ENCODE results near the gene CAMK2D. TPM values are rescaled to one million over a fixed set of nuclear protein-coding genes. Genes with fewer than 3 reads are reported as not detected.

Gene CAMK2D
- total RNA-seq, 1 donor from 2014 or later, result 73.5 TPM

DNA sequence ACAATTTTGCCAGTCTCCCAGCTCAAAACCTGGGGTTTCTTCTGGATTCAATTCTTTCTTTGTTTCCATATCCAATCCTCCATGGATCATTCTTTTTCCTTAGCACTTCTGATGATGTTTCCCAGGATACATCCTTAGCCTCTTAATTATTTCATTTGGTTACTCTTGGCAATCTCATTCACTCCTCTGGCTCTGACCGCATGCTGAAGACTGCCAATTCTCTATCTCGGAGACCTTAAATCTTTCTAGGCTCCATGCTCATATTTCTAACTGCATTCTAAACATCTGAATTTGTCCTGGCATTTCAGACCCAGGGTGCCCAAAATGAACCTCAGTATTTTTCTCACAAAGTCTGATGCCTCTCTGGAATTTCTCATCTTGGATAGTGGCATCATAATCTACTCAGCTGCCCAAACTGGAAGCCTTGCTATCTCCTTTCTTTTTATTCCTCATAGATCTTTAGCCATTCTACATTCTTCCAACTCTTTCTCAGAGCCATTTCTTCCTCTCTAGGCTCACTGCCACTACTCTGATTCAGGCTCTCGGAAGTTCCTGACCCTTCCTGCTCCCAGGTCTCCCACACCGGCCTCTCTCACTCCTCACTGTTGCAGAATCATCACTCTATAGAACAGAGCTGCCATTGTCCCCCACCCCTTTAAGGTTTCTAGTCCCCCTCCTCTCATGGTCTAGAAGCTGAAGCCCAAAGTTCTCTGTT, 290.2 kb downstream of the CAMK2D start:
- DNase-seq (ENCODE audit: low spot score), result no peak
- H3K4me1 Mint-ChIP-seq (ENCODE audit: low read depth), result peaks cover 45% of the 10 kb centered on the region
- intact Hi-C loops (cut with micrococcal nuclease), result loop anchor here (5.0 kb wide), 1 partner anchor 834 kb away; the partner anchor contains the start of genes LARP7 and ZGRF1
- H3K4me3 Mint-ChIP-seq, result no peak overlapping the region
- peaks cover 35% of the 10 kb centered on the region for H3K36me3 Mint-ChIP-seq (ENCODE audit: low read depth)
- peaks cover 8% of the 10 kb centered on the region for H3K9me3 Mint-ChIP-seq
- H3K27ac Mint-ChIP-seq, result peak overlapping the region; percentile 11
- H3K27me3 Mint-ChIP-seq (ENCODE audit: insufficient read depth), result no peaks in the 10 kb centered on the region

GRCh38 chr4:113469926-113470325, 291.6 kb downstream of the CAMK2D start:
- Mint-ChIP-seq H3K27ac (peak overlapping the region; percentile 57), H3K9me3 (peaks cover 4% of the 10 kb centered on the region), H3K27me3 (ENCODE audit: insufficient read depth) (no peaks in the 10 kb centered on the region), H3K36me3 (ENCODE audit: low read depth) (peaks cover 32% of the 10 kb centered on the region), H3K4me1 (ENCODE audit: low read depth) (peaks cover 33% of the 10 kb centered on the region), H3K4me3 (no peak overlapping the region)
- no peak for DNase-seq (ENCODE audit: low spot score)
- intact Hi-C loops (cut with micrococcal nuclease), result loop anchor here (5.0 kb wide), 2 partner anchors 113 to 833 kb away; partner anchors contain the start of genes LARP7 and ZGRF1

- no peak overlapping the region for H3K4me3 Mint-ChIP-seq
- intact Hi-C loops (cut with micrococcal nuclease), result loop anchor here (5.0 kb wide), 1 partner anchor 112 kb away; no protein-coding TSS in a partner anchor
- peaks cover 29% of the 10 kb centered on the region for H3K4me1 Mint-ChIP-seq (ENCODE audit: low read depth)
- H3K9me3 Mint-ChIP-seq, result peaks cover 4% of the 10 kb centered on the region
- H3K36me3 Mint-ChIP-seq (ENCODE audit: low read depth), result peaks cover 40% of the 10 kb centered on the region
- DNase-seq (ENCODE audit: low spot score), result no peak
- no peaks in the 10 kb centered on the region for H3K27me3 Mint-ChIP-seq (ENCODE audit: insufficient read depth)
- H3K27ac Mint-ChIP-seq, result no peak overlapping the region
Measured at GRCh38 chr4:113469023-113469390, 292.5 kb downstream of the CAMK2D start.

GRCh38 chr4:113468165-113469022, 293.1 kb downstream of the CAMK2D start:
- H3K36me3 Mint-ChIP-seq (ENCODE audit: low read depth), result peaks cover 40% of the 10 kb centered on the region
- H3K4me1 Mint-ChIP-seq (ENCODE audit: low read depth), result peaks cover 28% of the 10 kb centered on the region
- H3K9me3 Mint-ChIP-seq, result peaks cover 4% of the 10 kb centered on the region
- H3K27ac Mint-ChIP-seq, result peak overlapping the region; percentile 89
- DNase-seq (ENCODE audit: low spot score), result no peak
- intact Hi-C loops (cut with micrococcal nuclease), result loop anchor here (5.0 kb wide), 1 partner anchor 111 kb away; no protein-coding TSS in a partner anchor
- H3K4me3 Mint-ChIP-seq, result no peak overlapping the region
- no peaks in the 10 kb centered on the region for H3K27me3 Mint-ChIP-seq (ENCODE audit: insufficient read depth)

- Mint-ChIP-seq H3K27ac (peak overlapping the region; percentile 89), H3K4me1 (ENCODE audit: low read depth) (peaks cover 28% of the 10 kb centered on the region), H3K4me3 (no peak overlapping the region), H3K9me3 (peaks cover 4% of the 10 kb centered on the region), H3K36me3 (ENCODE audit: low read depth) (peaks cover 40% of the 10 kb centered on the region), H3K27me3 (ENCODE audit: insufficient read depth) (no peaks in the 10 kb centered on the region)
- intact Hi-C loops (cut with micrococcal nuclease), result loop anchor here (5.0 kb wide), 1 partner anchor 110 kb away; no protein-coding TSS in a partner anchor
- DNase-seq (ENCODE audit: low spot score), result no peak
Measured at GRCh38 chr4:113467581-113467980, 294.0 kb downstream of the CAMK2D start.

GRCh38 chr4:113462286-113462685, 299.3 kb downstream of the CAMK2D start:
- peaks cover 39% of the 10 kb centered on the region for H3K36me3 Mint-ChIP-seq (ENCODE audit: low read depth)
- intact Hi-C loops (cut with micrococcal nuclease), result no loop called here
- no peaks in the 10 kb centered on the region for H3K9me3 Mint-ChIP-seq
- no peak for DNase-seq (ENCODE audit: low spot score)
- peaks cover 13% of the 10 kb centered on the region for H3K4me1 Mint-ChIP-seq (ENCODE audit: low read depth)
- H3K27ac Mint-ChIP-seq, result peak overlapping the region; percentile 40
- H3K27me3 Mint-ChIP-seq (ENCODE audit: insufficient read depth), result no peaks in the 10 kb centered on the region
- no peak overlapping the region for H3K4me3 Mint-ChIP-seq

- Mint-ChIP-seq H3K27ac (peak overlapping the region; percentile 46), H3K36me3 (ENCODE audit: low read depth) (peaks cover 46% of the 10 kb centered on the region), H3K27me3 (ENCODE audit: insufficient read depth) (no peaks in the 10 kb centered on the region), H3K4me3 (no peak overlapping the region), H3K9me3 (no peaks in the 10 kb centered on the region), H3K4me1 (ENCODE audit: low read depth) (peaks cover 13% of the 10 kb centered on the region)
- no peak for DNase-seq (ENCODE audit: low spot score)
- intact Hi-C loops (cut with micrococcal nuclease), result no loop called here
Measured at GRCh38 chr4:113461281-113461680, 300.3 kb downstream of the CAMK2D start.

DNA sequence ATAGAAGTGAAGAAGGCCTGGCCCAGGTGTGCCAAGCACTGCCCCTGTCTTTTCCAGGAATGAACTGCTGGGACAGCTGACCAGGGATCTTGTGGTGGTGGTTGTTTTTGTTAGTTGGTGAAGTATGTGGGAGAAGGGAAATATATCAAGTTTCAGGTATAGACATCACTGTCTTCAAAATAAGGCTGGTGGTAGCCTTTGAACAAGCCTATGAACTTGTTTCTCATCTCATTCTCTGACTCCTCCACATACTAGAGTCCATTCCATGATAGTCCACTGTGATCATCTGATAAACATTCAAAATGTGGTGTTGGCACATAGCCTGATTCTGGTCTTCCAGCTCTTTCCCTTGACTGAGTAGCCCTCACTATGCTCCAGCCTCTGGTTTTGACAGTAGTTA, 303.7 kb downstream of the CAMK2D start:
- intact Hi-C loops (cut with micrococcal nuclease), result no loop called here
- Mint-ChIP-seq H3K27ac (no peak overlapping the region), H3K9me3 (no peaks in the 10 kb centered on the region), H3K4me3 (no peak overlapping the region), H3K27me3 (ENCODE audit: insufficient read depth) (no peaks in the 10 kb centered on the region), H3K36me3 (ENCODE audit: low read depth) (peaks cover 45% of the 10 kb centered on the region), H3K4me1 (ENCODE audit: low read depth) (peaks cover 25% of the 10 kb centered on the region)
- DNase-seq (ENCODE audit: low spot score), result no peak

- DNase-seq (ENCODE audit: low spot score), result no peak
- intact Hi-C loops (cut with micrococcal nuclease), result no loop called here
- Mint-ChIP-seq H3K4me3 (no peak overlapping the region), H3K27me3 (ENCODE audit: insufficient read depth) (no peaks in the 10 kb centered on the region), H3K27ac (no peak overlapping the region), H3K9me3 (no peaks in the 10 kb centered on the region), H3K36me3 (ENCODE audit: low read depth) (peaks cover 44% of the 10 kb centered on the region), H3K4me1 (ENCODE audit: low read depth) (peaks cover 25% of the 10 kb centered on the region)
Measured at GRCh38 chr4:113457121-113457520, 304.4 kb downstream of the CAMK2D start.

- intact Hi-C loops (cut with micrococcal nuclease), result no loop called here
- Mint-ChIP-seq H3K4me1 (ENCODE audit: low read depth) (peaks cover 17% of the 10 kb centered on the region), H3K27me3 (ENCODE audit: insufficient read depth) (no peaks in the 10 kb centered on the region)
Measured at GRCh38 chr4:113455061-113455460, 306.5 kb downstream of the CAMK2D start.

DNA sequence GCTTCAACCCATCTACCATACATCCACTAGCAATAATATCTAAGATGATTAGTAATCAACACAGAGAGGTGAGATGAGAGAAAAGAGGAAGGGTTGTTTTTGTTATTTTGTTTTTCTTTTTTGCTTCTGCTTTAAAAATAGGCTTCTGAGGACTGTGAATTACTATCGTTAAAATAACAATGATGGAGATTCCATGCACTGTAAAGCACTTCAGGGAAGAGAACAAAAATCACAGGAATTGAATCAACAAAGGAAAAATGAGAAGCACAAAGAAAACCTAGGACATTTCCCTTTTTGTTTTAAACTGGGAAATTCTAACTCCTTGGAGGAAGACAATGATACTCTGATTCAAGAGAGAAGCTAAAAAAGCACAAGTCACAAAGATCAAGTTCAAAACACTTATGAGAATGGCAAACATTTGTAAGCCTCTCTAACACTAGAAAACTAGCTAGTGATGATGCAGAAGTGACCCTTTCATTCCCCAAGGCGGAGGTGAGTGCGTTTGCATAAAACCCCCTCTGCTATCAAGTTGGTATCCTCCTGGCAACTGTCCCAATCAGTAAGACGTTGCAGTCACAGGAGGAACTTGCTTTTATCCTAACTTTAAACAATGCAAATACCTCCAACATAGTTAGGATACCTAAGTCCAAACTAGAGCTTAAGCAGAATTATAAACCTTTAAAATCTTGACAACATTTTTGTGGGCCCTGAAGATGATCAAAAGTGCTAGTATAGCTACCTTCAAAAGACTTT, 308.5 kb downstream of the CAMK2D start:
- intact Hi-C loops (cut with micrococcal nuclease), result no loop called here
- H3K27ac Mint-ChIP-seq, result peak overlapping the region; percentile 62
- no peak overlapping the region for H3K4me3 Mint-ChIP-seq
- H3K27me3 Mint-ChIP-seq (ENCODE audit: insufficient read depth), result no peaks in the 10 kb centered on the region
- H3K9me3 Mint-ChIP-seq, result no peaks in the 10 kb centered on the region
- peaks cover 16% of the 10 kb centered on the region for H3K4me1 Mint-ChIP-seq (ENCODE audit: low read depth)
- DNase-seq (ENCODE audit: low spot score), result no peak
- peaks cover 35% of the 10 kb centered on the region for H3K36me3 Mint-ChIP-seq (ENCODE audit: low read depth)

More at GRCh38 chr4:113455061-113455460, 306.5 kb downstream of the CAMK2D start:
- Mint-ChIP-seq H3K27ac (no peak overlapping the region), H3K4me3 (no peak overlapping the region), H3K36me3 (ENCODE audit: low read depth) (peaks cover 39% of the 10 kb centered on the region), H3K9me3 (no peaks in the 10 kb centered on the region)
- no peak for DNase-seq (ENCODE audit: low spot score)

GRCh38 chr4:113452152-113452551, 309.4 kb downstream of the CAMK2D start:
- H3K4me1 Mint-ChIP-seq (ENCODE audit: low read depth), result peaks cover 12% of the 10 kb centered on the region
- intact Hi-C loops (cut with micrococcal nuclease), result no loop called here
- no peaks in the 10 kb centered on the region for H3K9me3 Mint-ChIP-seq
- H3K27me3 Mint-ChIP-seq (ENCODE audit: insufficient read depth), result no peaks in the 10 kb centered on the region
- DNase-seq (ENCODE audit: low spot score), result no peak
- H3K36me3 Mint-ChIP-seq (ENCODE audit: low read depth), result peaks cover 28% of the 10 kb centered on the region
- H3K4me3 Mint-ChIP-seq, result no peak overlapping the region
- no peak overlapping the region for H3K27ac Mint-ChIP-seq
